HEK293 (cell line): Measurements from ENCODE around the gene CENPT.

Experiments
- FEZF1 ChIP-seq: fragments of 450-650 bp; formaldehyde crosslinking; IDR thresholded peaks from 2 replicates; pipeline ENCODE4 v1.5.1; 2016; ENCODE audit warnings: missing biosample characterization, missing genetic modification characterization
- GFI1B ChIP-seq: fragments of 450-650 bp; formaldehyde crosslinking; IDR thresholded peaks from 2 replicates; pipeline ENCODE4 v1.5.1; 2016; ENCODE audit warnings: missing biosample characterization, missing genetic modification characterization
- GLI4 ChIP-seq: fragments of 450-650 bp; formaldehyde crosslinking; IDR thresholded peaks from 2 replicates; pipeline ENCODE4 v1.5.1; 2016; ENCODE audit warnings: missing biosample characterization, missing genetic modification characterization
- HOXC10 ChIP-seq: sonication (generic); formaldehyde crosslinking; IDR thresholded peaks from 2 replicates; pipeline ENCODE4 v1.8.1; 2023; ENCODE audit warnings: mild to moderate bottlenecking, missing genetic modification reagents
- OSR2 ChIP-seq: fragments of 450-650 bp; formaldehyde crosslinking; IDR thresholded peaks from 2 replicates; pipeline ENCODE4 v1.5.1; 2016; ENCODE audit warnings: missing biosample characterization, missing genetic modification characterization
- SALL2 ChIP-seq: fragments of 450-650 bp; formaldehyde crosslinking; IDR thresholded peaks from 2 replicates; pipeline ENCODE4 v1.5.0; 2017; ENCODE audit warnings: missing biosample characterization, mild to moderate bottlenecking, missing genetic modification characterization, borderline replicate concordance
- SP7 ChIP-seq: fragments of 450-650 bp; formaldehyde crosslinking; IDR thresholded peaks from 2 replicates; pipeline ENCODE4 v1.5.1; 2016; ENCODE audit warnings: missing biosample characterization, missing genetic modification characterization
- ZBTB1 ChIP-seq: fragments of 450-650 bp; formaldehyde crosslinking; IDR thresholded peaks from 2 replicates; pipeline ENCODE4 v1.5.1; 2016; ENCODE audit warnings: missing biosample characterization, missing genetic modification characterization
- ZNF132 ChIP-seq: fragments of 450-650 bp; formaldehyde crosslinking; IDR thresholded peaks from 2 replicates; pipeline ENCODE4 v1.5.1; 2017; ENCODE audit warnings: missing biosample characterization, missing genetic modification characterization, borderline replicate concordance
- ZNF169 ChIP-seq: fragments of 450-650 bp; formaldehyde crosslinking; IDR thresholded peaks from 2 replicates; pipeline ENCODE4 v1.5.1; 2016; ENCODE audit warnings: missing biosample characterization, missing genetic modification characterization
- ZNF324 ChIP-seq: fragments of 450-650 bp; formaldehyde crosslinking; IDR thresholded peaks from 2 replicates; pipeline ENCODE4 v1.5.1; 2016; ENCODE audit warnings: missing biosample characterization, missing genetic modification characterization
- ZNF366 ChIP-seq: fragments of 450-650 bp; formaldehyde crosslinking; conservative IDR thresholded peaks from 2 replicates; pipeline ENCODE4 v1.5.1; 2016; ENCODE audit warnings: missing biosample characterization, missing genetic modification characterization
- ZNF473 ChIP-seq: fragments of 450-650 bp; formaldehyde crosslinking; IDR thresholded peaks from 2 replicates; pipeline ENCODE4 v1.5.1; 2017; ENCODE audit warnings: missing biosample characterization, missing genetic modification characterization
- ZNF530 ChIP-seq: fragments of 450-650 bp; formaldehyde crosslinking; IDR thresholded peaks from 2 replicates; pipeline ENCODE4 v1.5.1; 2016; ENCODE audit warnings: low read depth, missing biosample characterization, missing genetic modification characterization
- ZNF596 ChIP-seq: fragments of 450-650 bp; IDR thresholded peaks from 2 replicates; pipeline ENCODE4 v1.5.0; 2018; ENCODE audit warnings: missing biosample characterization, mild to moderate bottlenecking, missing genetic modification characterization, moderate library complexity
- ZNF677 ChIP-seq: fragments of 450-650 bp; IDR thresholded peaks from 2 replicates; pipeline ENCODE4 v1.5.0; 2018; ENCODE audit warnings: missing biosample characterization, mild to moderate bottlenecking, missing genetic modification characterization, moderate library complexity
- ZNF843 ChIP-seq: fragments of 450-650 bp; formaldehyde crosslinking; IDR thresholded peaks from 2 replicates; pipeline ENCODE4 v1.5.1; 2016; ENCODE audit warnings: missing biosample characterization, missing genetic modification characterization
- TF ChIP-seq, protein P1 (sequence below): fragments of 450-650 bp; formaldehyde crosslinking; IDR thresholded peaks from 2 replicates; pipeline ENCODE4 v1.5.1; 2016; ENCODE audit warnings: missing biosample characterization, missing genetic modification characterization, borderline replicate concordance
- TF ChIP-seq, protein P2 (sequence below): fragments of 450-650 bp; formaldehyde crosslinking; IDR thresholded peaks from 2 replicates; pipeline ENCODE4 v1.5.1; 2016; ENCODE audit warnings: missing biosample characterization, missing genetic modification characterization, low read depth
- TF ChIP-seq, protein P3 (sequence below): IDR thresholded peaks from 2 replicates; pipeline ENCODE4 v1.6.1; 2011; ENCODE audit warnings: mild to moderate bottlenecking, low read depth, low read length, borderline replicate concordance
- TF ChIP-seq, protein P4 (sequence below): fragments of 450-650 bp; formaldehyde crosslinking; IDR thresholded peaks from 2 replicates; pipeline ENCODE4 v1.5.1; 2016; ENCODE audit warnings: missing biosample characterization, missing genetic modification characterization
- TF ChIP-seq, protein P5 (sequence below): fragments of 450-650 bp; formaldehyde crosslinking; IDR thresholded peaks from 2 replicates; pipeline ENCODE4 v1.5.1; 2017; ENCODE audit warnings: missing biosample characterization, missing genetic modification characterization
- TF ChIP-seq, protein P6 (sequence below): fragments of 450-650 bp; formaldehyde crosslinking; IDR thresholded peaks from 2 replicates; pipeline ENCODE4 v1.5.1; 2016; ENCODE audit warnings: missing biosample characterization, missing genetic modification characterization

Gene CENPT

DNA sequence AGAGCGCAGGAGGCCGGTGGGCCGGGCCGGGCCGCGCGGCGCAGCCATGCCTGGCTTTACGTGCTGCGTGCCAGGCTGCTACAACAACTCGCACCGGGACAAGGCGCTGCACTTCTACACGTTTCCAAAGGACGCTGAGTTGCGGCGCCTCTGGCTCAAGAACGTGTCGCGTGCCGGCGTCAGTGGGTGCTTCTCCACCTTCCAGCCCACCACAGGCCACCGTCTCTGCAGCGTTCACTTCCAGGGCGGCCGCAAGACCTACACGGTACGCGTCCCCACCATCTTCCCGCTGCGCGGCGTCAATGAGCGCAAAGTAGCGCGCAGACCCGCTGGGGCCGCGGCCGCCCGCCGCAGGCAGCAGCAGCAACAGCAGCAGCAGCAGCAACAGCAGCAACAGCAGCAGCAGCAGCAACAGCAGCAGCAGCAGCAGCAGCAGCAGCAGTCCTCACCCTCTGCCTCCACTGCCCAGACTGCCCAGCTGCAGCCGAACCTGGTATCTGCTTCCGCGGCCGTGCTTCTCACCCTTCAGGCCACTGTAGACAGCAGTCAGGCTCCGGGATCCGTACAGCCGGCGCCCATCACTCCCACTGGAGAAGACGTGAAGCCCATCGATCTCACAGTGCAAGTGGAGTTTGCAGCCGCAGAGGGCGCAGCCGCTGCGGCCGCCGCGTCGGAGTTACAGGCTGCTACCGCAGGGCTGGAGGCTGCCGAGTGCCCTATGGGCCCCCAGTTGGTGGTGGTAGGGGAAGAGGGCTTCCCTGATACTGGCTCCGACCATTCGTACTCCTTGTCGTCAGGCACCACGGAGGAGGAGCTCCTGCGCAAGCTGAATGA is 4.8 kb downstream of the CENPT start (continued):
- TF ChIP-seq, protein P1, sequence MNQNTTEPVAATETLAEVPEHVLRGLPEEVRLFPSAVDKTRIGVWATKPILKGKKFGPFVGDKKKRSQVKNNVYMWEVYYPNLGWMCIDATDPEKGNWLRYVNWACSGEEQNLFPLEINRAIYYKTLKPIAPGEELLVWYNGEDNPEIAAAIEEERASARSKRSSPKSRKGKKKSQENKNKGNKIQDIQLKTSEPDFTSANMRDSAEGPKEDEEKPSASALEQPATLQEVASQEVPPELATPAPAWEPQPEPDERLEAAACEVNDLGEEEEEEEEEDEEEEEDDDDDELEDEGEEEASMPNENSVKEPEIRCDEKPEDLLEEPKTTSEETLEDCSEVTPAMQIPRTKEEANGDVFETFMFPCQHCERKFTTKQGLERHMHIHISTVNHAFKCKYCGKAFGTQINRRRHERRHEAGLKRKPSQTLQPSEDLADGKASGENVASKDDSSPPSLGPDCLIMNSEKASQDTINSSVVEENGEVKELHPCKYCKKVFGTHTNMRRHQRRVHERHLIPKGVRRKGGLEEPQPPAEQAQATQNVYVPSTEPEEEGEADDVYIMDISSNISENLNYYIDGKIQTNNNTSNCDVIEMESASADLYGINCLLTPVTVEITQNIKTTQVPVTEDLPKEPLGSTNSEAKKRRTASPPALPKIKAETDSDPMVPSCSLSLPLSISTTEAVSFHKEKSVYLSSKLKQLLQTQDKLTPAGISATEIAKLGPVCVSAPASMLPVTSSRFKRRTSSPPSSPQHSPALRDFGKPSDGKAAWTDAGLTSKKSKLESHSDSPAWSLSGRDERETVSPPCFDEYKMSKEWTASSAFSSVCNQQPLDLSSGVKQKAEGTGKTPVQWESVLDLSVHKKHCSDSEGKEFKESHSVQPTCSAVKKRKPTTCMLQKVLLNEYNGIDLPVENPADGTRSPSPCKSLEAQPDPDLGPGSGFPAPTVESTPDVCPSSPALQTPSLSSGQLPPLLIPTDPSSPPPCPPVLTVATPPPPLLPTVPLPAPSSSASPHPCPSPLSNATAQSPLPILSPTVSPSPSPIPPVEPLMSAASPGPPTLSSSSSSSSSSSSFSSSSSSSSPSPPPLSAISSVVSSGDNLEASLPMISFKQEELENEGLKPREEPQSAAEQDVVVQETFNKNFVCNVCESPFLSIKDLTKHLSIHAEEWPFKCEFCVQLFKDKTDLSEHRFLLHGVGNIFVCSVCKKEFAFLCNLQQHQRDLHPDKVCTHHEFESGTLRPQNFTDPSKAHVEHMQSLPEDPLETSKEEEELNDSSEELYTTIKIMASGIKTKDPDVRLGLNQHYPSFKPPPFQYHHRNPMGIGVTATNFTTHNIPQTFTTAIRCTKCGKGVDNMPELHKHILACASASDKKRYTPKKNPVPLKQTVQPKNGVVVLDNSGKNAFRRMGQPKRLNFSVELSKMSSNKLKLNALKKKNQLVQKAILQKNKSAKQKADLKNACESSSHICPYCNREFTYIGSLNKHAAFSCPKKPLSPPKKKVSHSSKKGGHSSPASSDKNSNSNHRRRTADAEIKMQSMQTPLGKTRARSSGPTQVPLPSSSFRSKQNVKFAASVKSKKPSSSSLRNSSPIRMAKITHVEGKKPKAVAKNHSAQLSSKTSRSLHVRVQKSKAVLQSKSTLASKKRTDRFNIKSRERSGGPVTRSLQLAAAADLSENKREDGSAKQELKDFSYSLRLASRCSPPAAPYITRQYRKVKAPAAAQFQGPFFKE (tag by site-specific recombination), result peak; percentile 81; the same call in 1 of the 2 replicates
- TF ChIP-seq ZNF677 (tag by site-specific recombination), result no peak
- TF ChIP-seq GFI1B, result no peak
- TF ChIP-seq ZBTB1 (tag by site-specific recombination), result no peak
- TF ChIP-seq SALL2 (tag by site-specific recombination), result no peak
- TF ChIP-seq, protein P2, sequence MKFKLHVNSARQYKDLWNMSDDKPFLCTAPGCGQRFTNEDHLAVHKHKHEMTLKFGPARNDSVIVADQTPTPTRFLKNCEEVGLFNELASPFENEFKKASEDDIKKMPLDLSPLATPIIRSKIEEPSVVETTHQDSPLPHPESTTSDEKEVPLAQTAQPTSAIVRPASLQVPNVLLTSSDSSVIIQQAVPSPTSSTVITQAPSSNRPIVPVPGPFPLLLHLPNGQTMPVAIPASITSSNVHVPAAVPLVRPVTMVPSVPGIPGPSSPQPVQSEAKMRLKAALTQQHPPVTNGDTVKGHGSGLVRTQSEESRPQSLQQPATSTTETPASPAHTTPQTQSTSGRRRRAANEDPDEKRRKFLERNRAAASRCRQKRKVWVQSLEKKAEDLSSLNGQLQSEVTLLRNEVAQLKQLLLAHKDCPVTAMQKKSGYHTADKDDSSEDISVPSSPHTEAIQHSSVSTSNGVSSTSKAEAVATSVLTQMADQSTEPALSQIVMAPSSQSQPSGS, result no peak
- TF ChIP-seq, protein P3, sequence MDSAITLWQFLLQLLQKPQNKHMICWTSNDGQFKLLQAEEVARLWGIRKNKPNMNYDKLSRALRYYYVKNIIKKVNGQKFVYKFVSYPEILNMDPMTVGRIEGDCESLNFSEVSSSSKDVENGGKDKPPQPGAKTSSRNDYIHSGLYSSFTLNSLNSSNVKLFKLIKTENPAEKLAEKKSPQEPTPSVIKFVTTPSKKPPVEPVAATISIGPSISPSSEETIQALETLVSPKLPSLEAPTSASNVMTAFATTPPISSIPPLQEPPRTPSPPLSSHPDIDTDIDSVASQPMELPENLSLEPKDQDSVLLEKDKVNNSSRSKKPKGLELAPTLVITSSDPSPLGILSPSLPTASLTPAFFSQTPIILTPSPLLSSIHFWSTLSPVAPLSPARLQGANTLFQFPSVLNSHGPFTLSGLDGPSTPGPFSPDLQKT, result no peak
- no peak for TF ChIP-seq ZNF596 (tag by site-specific recombination)
- TF ChIP-seq, protein P4, sequence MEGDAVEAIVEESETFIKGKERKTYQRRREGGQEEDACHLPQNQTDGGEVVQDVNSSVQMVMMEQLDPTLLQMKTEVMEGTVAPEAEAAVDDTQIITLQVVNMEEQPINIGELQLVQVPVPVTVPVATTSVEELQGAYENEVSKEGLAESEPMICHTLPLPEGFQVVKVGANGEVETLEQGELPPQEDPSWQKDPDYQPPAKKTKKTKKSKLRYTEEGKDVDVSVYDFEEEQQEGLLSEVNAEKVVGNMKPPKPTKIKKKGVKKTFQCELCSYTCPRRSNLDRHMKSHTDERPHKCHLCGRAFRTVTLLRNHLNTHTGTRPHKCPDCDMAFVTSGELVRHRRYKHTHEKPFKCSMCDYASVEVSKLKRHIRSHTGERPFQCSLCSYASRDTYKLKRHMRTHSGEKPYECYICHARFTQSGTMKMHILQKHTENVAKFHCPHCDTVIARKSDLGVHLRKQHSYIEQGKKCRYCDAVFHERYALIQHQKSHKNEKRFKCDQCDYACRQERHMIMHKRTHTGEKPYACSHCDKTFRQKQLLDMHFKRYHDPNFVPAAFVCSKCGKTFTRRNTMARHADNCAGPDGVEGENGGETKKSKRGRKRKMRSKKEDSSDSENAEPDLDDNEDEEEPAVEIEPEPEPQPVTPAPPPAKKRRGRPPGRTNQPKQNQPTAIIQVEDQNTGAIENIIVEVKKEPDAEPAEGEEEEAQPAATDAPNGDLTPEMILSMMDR (tag by site-specific recombination), result peak; percentile 74
- TF ChIP-seq ZNF843 (tag by site-specific recombination), result no peak
- no peak for TF ChIP-seq HOXC10
- TF ChIP-seq, protein P5, sequence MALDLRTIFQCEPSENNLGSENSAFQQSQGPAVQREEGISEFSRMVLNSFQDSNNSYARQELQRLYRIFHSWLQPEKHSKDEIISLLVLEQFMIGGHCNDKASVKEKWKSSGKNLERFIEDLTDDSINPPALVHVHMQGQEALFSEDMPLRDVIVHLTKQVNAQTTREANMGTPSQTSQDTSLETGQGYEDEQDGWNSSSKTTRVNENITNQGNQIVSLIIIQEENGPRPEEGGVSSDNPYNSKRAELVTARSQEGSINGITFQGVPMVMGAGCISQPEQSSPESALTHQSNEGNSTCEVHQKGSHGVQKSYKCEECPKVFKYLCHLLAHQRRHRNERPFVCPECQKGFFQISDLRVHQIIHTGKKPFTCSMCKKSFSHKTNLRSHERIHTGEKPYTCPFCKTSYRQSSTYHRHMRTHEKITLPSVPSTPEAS, result no peak
- no peak for TF ChIP-seq ZNF530 (tag by site-specific recombination)
- TF ChIP-seq ZNF473 (tag by site-specific recombination), result no peak
- TF ChIP-seq SP7 (tag by site-specific recombination), result no peak
- peak; percentile 82 for TF ChIP-seq OSR2 (tag by site-specific recombination)
- TF ChIP-seq ZNF324 (tag by site-specific recombination), result no peak
- no peak for TF ChIP-seq FEZF1 (tag by site-specific recombination)
- no peak for TF ChIP-seq ZNF132 (tag by site-specific recombination)
- TF ChIP-seq ZNF169 (tag by site-specific recombination), result peak; percentile 91; the same call in 1 of the 2 replicates
- TF ChIP-seq GLI4 (tag by site-specific recombination), result no peak
- TF ChIP-seq, protein P6, sequence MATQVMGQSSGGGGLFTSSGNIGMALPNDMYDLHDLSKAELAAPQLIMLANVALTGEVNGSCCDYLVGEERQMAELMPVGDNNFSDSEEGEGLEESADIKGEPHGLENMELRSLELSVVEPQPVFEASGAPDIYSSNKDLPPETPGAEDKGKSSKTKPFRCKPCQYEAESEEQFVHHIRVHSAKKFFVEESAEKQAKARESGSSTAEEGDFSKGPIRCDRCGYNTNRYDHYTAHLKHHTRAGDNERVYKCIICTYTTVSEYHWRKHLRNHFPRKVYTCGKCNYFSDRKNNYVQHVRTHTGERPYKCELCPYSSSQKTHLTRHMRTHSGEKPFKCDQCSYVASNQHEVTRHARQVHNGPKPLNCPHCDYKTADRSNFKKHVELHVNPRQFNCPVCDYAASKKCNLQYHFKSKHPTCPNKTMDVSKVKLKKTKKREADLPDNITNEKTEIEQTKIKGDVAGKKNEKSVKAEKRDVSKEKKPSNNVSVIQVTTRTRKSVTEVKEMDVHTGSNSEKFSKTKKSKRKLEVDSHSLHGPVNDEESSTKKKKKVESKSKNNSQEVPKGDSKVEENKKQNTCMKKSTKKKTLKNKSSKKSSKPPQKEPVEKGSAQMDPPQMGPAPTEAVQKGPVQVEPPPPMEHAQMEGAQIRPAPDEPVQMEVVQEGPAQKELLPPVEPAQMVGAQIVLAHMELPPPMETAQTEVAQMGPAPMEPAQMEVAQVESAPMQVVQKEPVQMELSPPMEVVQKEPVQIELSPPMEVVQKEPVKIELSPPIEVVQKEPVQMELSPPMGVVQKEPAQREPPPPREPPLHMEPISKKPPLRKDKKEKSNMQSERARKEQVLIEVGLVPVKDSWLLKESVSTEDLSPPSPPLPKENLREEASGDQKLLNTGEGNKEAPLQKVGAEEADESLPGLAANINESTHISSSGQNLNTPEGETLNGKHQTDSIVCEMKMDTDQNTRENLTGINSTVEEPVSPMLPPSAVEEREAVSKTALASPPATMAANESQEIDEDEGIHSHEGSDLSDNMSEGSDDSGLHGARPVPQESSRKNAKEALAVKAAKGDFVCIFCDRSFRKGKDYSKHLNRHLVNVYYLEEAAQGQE (tag by site-specific recombination), result no peak
- TF ChIP-seq ZNF366 (tag by site-specific recombination), result no peak
